ENCODE measurements around the gene UGT1A6. TPM values are rescaled to one million over a fixed set of nuclear protein-coding genes. Genes with fewer than 3 reads are reported as not detected.

The UGT1A6 gene
- total and polyA plus RNA-seq, 2 experiments from 2014 or later, result not detected

DNA sequence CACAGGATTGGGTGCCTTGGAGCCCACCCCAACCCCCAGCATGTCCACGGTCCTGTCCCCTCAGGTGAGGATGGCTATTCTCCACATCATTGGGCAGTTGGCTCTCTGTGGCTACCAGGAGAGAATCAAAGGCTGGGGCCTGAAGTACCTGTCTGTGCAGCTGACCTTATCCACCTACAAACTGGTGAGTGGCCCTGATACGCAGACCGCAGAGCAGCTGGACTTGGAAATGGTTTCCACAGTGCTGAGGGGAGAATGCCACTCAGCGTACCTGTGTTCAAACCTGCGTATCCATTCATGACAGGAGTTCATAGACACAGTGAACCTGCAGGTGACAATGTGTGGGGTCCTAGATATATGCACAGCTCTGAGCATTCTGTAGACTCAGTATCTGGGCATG, 107.0 kb downstream of the UGT1A6 start:
- Histone ChIP-seq H3K4me2 (no peak overlapping the region), H3K4me3 (no peak overlapping the region), H3K27ac (ENCODE audit: low read depth) (no peak overlapping the region), H3K9me2 (ENCODE audit: insufficient read depth) (no peaks in the 10 kb centered on the region), H3K27me3 (ENCODE audit: insufficient read depth) (no peaks in the 10 kb centered on the region), H3K79me2 (replicated peaks; ENCODE audit: insufficient read depth) (no peaks in the 10 kb centered on the region), H2AFZ (no peak overlapping the region), H4K20me1 (replicated peaks; ENCODE audit: insufficient read depth) (no peaks in the 10 kb centered on the region), H3K4me1 (ENCODE audit: insufficient read depth) (no peaks in the 10 kb centered on the region), H3K36me3 (ENCODE audit: insufficient read depth) (no peaks in the 10 kb centered on the region), H3F3A (replicated peaks; ENCODE audit: low read depth) (no peaks in the 10 kb centered on the region)
- no peaks in the 10 kb centered on the region; the same call in 2 of the 3 replicates for H3K36me3 Mint-ChIP-seq (ENCODE audit: low read depth)
- peaks cover 21% of the 10 kb centered on the region for H3K9me3 Mint-ChIP-seq
- ATAC-seq (no peak), DNase-seq (ENCODE audit: low spot score) (no peak)
- peaks cover 3% of the 10 kb centered on the region for H3K27me3 Mint-ChIP-seq (ENCODE audit: insufficient read depth, low read depth, poor library complexity)
- H3K4me3 Mint-ChIP-seq, result no peak overlapping the region
- TF ChIP-seq STAT1 (IDR thresholded peaks at IDR 0.05; ENCODE audit: unreplicated experiment), result no peak
- TF ChIP-seq POLR2AphosphoS5 (IDR thresholded peaks at IDR 0.05; ENCODE audit: low read depth), result no peak
- H3K4me1 Mint-ChIP-seq, result no peaks in the 10 kb centered on the region
- H3K27ac Mint-ChIP-seq, result no peak overlapping the region

DNA sequence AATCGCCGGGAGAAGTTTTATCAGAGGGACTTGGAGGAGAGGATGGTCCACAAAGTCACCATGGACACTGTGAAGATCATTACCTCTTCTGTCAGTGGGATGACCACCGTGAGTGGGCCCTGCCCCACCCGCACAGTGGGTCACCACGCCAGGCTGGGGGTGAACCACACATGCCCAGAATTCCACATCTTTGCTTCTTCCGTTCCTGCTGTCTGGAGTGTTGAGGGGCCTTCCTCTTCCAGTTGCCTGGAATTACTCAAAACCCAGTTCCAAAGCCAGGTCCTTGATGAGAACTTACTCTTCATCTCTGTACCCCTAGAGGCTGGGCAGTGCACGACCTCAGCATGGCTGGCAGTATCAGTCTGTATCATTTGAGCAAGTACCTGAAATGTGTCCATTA, 107.5 kb downstream of the UGT1A6 start:
- Histone ChIP-seq H3F3A (replicated peaks; ENCODE audit: low read depth) (no peaks in the 10 kb centered on the region), H3K27me3 (ENCODE audit: insufficient read depth) (no peaks in the 10 kb centered on the region), H3K36me3 (ENCODE audit: insufficient read depth) (no peaks in the 10 kb centered on the region), H2AFZ (no peak overlapping the region), H3K4me1 (ENCODE audit: insufficient read depth) (no peaks in the 10 kb centered on the region), H3K9me2 (ENCODE audit: insufficient read depth) (no peaks in the 10 kb centered on the region), H3K4me3 (no peak overlapping the region), H3K4me2 (no peak overlapping the region), H3K79me2 (replicated peaks; ENCODE audit: insufficient read depth) (no peaks in the 10 kb centered on the region), H3K27ac (ENCODE audit: low read depth) (no peak overlapping the region), H4K20me1 (replicated peaks; ENCODE audit: insufficient read depth) (no peaks in the 10 kb centered on the region)
- H3K4me3 Mint-ChIP-seq, result no peak overlapping the region
- ATAC-seq (no peak), DNase-seq (ENCODE audit: low spot score) (no peak)
- H3K36me3 Mint-ChIP-seq (ENCODE audit: low read depth), result no peaks in the 10 kb centered on the region; the same call in 2 of the 3 replicates
- H3K27me3 Mint-ChIP-seq (ENCODE audit: insufficient read depth, low read depth, poor library complexity), result peaks cover 3% of the 10 kb centered on the region
- H3K27ac Mint-ChIP-seq, result no peak overlapping the region
- no peaks in the 10 kb centered on the region for H3K4me1 Mint-ChIP-seq
- peaks cover 19% of the 10 kb centered on the region for H3K9me3 Mint-ChIP-seq
- TF ChIP-seq, protein P1, sequence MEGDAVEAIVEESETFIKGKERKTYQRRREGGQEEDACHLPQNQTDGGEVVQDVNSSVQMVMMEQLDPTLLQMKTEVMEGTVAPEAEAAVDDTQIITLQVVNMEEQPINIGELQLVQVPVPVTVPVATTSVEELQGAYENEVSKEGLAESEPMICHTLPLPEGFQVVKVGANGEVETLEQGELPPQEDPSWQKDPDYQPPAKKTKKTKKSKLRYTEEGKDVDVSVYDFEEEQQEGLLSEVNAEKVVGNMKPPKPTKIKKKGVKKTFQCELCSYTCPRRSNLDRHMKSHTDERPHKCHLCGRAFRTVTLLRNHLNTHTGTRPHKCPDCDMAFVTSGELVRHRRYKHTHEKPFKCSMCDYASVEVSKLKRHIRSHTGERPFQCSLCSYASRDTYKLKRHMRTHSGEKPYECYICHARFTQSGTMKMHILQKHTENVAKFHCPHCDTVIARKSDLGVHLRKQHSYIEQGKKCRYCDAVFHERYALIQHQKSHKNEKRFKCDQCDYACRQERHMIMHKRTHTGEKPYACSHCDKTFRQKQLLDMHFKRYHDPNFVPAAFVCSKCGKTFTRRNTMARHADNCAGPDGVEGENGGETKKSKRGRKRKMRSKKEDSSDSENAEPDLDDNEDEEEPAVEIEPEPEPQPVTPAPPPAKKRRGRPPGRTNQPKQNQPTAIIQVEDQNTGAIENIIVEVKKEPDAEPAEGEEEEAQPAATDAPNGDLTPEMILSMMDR (conservative IDR thresholded peaks at IDR 0.05; ENCODE audit: low read depth in 2 of 2), result no peak
- TF ChIP-seq JUNB (IDR thresholded peaks at IDR 0.05; ENCODE audit: unreplicated experiment), result no peak
- TF ChIP-seq ZNF331 (CRISPR knock-in tag; IDR thresholded peaks at IDR 0.05; ENCODE audit: low read depth), result no peak
- TF ChIP-seq CREB1 (CRISPR knock-in tag; IDR thresholded peaks at IDR 0.05; ENCODE audit: low read depth), result no peak
- TF ChIP-seq, protein P2, sequence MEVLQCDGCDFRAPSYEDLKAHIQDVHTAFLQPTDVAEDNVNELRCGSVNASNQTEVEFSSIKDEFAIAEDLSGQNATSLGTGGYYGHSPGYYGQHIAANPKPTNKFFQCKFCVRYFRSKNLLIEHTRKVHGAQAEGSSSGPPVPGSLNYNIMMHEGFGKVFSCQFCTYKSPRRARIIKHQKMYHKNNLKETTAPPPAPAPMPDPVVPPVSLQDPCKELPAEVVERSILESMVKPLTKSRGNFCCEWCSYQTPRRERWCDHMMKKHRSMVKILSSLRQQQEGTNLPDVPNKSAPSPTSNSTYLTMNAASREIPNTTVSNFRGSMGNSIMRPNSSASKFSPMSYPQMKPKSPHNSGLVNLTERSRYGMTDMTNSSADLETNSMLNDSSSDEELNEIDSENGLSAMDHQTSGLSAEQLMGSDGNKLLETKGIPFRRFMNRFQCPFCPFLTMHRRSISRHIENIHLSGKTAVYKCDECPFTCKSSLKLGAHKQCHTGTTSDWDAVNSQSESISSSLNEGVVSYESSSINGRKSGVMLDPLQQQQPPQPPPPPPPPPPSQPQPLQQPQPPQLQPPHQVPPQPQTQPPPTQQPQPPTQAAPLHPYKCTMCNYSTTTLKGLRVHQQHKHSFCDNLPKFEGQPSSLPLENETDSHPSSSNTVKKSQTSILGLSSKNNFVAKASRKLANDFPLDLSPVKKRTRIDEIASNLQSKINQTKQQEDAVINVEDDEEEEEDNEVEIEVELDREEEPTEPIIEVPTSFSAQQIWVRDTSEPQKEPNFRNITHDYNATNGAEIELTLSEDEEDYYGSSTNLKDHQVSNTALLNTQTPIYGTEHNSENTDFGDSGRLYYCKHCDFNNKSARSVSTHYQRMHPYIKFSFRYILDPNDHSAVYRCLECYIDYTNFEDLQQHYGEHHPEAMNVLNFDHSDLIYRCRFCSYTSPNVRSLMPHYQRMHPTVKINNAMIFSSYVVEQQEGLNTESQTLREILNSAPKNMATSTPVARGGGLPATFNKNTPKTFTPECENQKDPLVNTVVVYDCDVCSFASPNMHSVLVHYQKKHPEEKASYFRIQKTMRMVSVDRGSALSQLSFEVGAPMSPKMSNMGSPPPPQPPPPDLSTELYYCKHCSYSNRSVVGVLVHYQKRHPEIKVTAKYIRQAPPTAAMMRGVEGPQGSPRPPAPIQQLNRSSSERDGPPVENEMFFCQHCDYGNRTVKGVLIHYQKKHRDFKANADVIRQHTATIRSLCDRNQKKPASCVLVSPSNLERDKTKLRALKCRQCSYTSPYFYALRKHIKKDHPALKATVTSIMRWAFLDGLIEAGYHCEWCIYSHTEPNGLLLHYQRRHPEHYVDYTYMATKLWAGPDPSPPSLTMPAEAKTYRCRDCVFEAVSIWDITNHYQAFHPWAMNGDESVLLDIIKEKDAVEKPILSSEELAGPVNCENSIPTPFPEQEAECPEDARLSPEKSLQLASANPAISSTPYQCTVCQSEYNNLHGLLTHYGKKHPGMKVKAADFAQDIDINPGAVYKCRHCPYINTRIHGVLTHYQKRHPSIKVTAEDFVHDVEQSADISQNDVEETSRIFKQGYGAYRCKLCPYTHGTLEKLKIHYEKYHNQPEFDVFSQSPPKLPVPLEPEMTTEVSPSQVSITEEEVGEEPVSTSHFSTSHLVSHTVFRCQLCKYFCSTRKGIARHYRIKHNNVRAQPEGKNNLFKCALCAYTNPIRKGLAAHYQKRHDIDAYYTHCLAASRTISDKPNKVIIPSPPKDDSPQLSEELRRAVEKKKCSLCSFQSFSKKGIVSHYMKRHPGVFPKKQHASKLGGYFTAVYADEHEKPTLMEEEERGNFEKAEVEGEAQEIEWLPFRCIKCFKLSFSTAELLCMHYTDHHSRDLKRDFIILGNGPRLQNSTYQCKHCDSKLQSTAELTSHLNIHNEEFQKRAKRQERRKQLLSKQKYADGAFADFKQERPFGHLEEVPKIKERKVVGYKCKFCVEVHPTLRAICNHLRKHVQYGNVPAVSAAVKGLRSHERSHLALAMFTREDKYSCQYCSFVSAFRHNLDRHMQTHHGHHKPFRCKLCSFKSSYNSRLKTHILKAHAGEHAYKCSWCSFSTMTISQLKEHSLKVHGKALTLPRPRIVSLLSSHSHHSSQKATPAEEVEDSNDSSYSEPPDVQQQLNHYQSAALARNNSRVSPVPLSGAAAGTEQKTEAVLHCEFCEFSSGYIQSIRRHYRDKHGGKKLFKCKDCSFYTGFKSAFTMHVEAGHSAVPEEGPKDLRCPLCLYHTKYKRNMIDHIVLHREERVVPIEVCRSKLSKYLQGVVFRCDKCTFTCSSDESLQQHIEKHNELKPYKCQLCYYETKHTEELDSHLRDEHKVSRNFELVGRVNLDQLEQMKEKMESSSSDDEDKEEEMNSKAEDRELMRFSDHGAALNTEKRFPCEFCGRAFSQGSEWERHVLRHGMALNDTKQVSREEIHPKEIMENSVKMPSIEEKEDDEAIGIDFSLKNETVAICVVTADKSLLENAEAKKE (CRISPR knock-in tag; IDR thresholded peaks at IDR 0.05), result no peak
- TF ChIP-seq ZNF114 (CRISPR knock-in tag; IDR thresholded peaks at IDR 0.05), result no peak
- no peak for TF ChIP-seq EZH2phosphoT487 (IDR thresholded peaks at IDR 0.05; ENCODE audit: unreplicated experiment)
- TF ChIP-seq, protein P3, sequence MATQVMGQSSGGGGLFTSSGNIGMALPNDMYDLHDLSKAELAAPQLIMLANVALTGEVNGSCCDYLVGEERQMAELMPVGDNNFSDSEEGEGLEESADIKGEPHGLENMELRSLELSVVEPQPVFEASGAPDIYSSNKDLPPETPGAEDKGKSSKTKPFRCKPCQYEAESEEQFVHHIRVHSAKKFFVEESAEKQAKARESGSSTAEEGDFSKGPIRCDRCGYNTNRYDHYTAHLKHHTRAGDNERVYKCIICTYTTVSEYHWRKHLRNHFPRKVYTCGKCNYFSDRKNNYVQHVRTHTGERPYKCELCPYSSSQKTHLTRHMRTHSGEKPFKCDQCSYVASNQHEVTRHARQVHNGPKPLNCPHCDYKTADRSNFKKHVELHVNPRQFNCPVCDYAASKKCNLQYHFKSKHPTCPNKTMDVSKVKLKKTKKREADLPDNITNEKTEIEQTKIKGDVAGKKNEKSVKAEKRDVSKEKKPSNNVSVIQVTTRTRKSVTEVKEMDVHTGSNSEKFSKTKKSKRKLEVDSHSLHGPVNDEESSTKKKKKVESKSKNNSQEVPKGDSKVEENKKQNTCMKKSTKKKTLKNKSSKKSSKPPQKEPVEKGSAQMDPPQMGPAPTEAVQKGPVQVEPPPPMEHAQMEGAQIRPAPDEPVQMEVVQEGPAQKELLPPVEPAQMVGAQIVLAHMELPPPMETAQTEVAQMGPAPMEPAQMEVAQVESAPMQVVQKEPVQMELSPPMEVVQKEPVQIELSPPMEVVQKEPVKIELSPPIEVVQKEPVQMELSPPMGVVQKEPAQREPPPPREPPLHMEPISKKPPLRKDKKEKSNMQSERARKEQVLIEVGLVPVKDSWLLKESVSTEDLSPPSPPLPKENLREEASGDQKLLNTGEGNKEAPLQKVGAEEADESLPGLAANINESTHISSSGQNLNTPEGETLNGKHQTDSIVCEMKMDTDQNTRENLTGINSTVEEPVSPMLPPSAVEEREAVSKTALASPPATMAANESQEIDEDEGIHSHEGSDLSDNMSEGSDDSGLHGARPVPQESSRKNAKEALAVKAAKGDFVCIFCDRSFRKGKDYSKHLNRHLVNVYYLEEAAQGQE (IDR thresholded peaks at IDR 0.05; ENCODE audit: unreplicated experiment), result no peak
- TF ChIP-seq STAT1 (IDR thresholded peaks at IDR 0.05; ENCODE audit: unreplicated experiment), result no peak
- TF ChIP-seq POLR2AphosphoS5 (IDR thresholded peaks at IDR 0.05; ENCODE audit: low read depth), result no peak
- no peak for TF ChIP-seq EZH2 (IDR thresholded peaks at IDR 0.05; ENCODE audit: low read depth, unreplicated experiment)

All from GM23338 (cell line).